DMS153 treated with DMSO at 0.1 percent for 48 hours (cell line): Measurements from ENCODE around the gene ZFP14.

Experiments
- DNase-seq: peaks from one replicate; lab custom pipeline; 2025; ENCODE audit not compliant: unreplicated experiment; lab: John Stamatoyannopoulos, UW

ZFP14 gene

DNA sequence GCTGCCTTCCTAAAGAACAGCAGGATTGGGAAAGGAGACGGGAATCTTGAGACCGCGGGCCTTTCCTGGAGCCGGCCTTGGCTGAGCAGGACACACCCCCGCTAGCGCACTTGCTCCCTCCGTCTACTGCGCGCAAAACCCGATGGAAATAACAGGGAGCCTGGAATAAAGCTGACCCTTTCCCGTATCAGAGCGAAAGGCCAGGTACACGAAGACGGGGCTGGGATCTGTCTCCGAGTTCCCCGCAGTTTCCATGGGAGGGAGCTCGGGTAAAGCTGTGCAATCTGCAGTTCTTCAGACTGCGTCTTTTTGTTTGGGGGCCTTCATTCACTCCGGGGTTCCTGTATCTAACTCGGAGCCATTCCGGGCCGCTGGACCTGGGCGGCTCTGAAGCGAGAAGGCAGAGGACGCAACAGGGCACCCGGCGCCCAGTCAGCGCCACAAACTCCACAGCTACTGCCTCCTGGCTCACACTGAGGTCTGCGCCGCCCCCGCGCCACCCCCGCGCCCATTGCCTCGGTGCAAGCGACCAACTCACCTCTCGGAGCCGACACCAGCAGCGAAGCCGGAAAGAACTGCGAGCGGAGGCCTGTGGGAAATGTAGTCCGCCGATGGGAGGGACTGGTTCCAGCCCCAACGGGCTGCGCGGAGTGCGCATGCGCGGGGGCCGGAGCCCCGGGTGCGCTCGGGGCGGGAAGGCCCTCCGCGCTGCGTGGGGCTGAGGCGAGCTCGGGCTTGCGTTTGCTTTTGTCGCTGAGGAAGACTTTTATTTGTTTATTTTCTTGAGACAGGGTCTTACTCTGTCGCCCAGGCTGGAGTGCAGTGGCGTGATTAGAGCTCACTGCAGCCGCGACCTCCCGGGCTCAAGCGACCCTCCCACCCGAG, at the start of gene ZFP14:
Gene ZFP14, minus strand, starts transcription at position 577 of the 885 bp plus-strand sequence. CDS start 11,309 bp downstream, outside the sequence.
- DNase-seq = no peak

DNA sequence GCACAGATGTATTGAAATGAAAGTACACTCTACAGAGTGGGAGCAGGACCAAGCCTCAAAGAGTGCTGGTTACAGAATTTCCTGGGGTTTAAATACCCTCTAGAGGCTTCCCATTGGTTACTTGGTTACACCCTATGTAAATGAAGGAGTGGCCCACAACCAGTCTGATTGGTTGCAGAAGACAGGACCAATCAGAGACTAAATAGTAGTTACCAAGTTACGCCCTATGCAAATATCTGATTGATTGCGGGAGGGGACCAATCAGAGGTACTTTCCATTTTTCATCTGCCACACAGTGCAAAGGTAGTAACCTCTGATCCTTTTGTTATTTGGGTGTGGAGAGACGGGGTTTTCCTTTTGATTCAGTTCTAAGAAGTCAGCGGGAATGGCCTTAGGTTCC, 44.9 kb upstream of the ZFP14 start:
- no peak for DNase-seq

DNA sequence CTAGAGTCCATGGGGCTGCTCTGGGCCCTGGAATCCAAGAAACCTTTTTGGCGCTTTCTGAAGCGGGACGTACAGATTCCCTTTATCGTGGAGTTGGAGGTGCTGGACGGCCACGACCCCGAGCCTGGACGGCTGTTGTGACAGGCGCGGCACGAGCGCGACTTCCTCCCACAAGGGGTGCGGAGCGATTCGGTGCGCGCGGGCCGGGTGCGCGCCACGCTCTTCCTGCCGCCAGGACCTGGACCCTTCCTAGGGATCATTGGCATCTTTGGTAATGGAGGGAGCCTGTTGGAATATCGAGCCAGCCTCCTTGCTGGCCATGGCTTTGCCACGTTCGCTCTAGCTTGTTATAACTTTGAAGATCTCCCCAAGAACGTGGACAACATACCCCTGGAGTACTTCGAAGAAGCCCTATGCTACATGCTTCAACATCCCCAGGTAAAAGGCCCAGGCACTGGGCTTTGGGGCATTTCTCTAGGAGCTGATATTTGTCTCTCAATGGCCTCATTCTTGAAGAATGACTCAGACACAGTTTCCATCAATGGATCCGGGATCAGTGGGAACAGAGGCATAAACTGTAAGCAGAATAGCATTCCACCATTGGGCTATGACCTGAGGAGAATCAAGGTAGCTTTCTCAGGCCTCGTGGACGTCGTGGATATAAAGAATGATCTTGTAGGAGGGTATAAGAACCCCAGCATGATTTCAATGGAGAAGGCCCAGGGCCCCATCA, 42.9 kb upstream of the ZFP14 start:
- no peak for DNase-seq

DNA sequence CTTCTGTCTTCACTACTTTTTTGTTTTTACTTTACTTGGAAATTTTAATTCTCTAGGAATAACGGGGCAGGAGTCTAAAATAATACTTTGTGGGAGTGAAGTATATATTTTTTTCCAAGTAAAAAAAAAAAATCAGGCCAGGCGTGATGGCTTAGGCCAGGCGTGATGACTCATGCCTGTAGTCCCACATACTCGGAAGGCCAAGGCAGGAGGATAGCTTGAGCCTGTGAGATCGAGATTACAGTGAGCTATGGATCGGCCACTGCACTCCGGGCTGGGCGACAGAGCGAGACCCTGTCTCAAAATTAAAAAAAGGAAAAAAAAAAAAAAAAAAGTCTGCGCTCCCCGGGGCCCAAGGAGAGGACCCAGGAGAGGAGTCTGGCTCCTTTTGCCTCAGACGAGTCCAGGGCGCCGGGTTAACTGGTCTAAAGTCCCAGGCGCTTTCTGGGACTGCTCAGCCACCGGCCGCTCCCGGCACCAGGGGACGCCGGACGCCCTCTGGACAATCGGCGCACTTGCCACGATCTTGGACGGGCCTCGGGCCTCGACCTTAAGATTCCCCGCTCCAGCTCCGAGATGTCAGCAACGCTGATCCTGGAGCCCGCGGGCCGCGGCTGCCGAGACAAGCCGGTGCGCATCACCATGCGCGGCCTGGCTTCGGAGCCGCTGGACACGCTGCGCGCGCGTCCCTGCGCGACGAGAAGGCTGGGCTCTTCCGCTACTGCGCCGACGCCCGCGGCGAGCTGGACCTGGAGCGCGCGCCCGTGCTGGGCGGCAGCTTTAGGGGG, 42.2 kb upstream of the ZFP14 start:
- DNase-seq = no peak

DNA sequence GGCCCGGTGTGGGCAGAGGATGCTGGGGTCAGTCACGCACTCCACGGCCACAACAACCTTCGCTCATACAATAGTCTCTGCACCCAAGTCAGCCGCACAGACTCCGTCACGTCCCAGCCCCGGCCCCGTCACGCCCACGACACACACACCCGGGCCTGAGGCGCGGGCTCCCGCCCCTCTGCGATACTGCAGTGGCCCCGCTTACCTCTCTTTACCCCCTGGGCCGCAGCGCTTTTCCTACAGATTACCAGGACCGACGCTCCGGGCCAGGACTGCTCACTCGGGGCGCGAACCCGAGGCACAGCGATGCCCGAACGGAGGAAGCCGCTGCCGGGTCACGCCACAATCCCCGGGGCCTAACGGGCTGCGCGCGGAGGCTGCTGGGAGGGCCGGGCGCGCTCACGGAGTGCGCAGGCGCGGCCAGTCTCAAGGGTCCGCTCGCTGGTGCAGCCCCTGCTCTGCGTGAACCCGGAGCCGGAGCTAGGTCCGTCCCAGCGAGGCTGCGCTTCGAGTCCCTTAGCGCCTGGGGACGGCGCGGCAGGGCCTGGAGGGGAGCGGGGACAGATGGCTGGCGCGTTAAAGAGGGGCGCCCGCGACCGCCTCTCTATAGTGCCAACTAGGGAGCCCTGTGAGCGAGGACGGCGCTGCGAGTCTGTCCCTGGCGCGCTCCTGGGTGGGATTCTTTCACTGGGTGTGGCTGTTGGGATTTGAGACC, 39.4 kb upstream of the ZFP14 start, which contains the start of gene ZFP82:
Gene ZFP82, minus strand, starts transcription at position 358 of the 715 bp plus-strand sequence. CDS start 8,855 bp downstream, outside the sequence.
- no peak for DNase-seq

DNA sequence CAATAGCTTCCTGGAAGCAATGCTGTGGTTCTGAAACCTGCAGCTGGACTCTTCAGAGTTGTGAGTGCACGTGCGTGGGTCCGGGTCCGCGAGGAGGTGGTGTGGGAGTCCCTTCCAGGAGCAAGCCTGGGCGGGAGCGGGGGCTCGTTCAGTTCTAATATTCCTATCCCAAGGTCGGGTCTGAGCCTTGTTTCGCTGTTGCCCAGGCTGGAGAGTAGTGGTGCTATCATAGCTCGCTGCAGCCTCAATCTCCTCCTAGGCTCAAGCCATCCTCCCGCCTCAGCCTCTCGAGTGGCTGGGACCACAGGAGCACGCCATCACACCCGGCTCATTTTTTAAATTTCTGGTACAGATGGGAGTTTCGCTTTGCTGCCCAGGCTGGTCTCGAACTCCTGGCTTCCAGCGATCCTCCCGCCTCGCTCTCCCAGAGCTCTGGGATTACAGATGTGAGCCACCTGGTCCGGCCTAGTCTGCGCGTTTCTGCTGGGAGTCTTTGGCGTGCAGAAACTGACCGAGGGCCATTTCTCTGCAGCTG, 38.8 kb upstream of the ZFP14 start:
- DNase-seq = no peak

DNA sequence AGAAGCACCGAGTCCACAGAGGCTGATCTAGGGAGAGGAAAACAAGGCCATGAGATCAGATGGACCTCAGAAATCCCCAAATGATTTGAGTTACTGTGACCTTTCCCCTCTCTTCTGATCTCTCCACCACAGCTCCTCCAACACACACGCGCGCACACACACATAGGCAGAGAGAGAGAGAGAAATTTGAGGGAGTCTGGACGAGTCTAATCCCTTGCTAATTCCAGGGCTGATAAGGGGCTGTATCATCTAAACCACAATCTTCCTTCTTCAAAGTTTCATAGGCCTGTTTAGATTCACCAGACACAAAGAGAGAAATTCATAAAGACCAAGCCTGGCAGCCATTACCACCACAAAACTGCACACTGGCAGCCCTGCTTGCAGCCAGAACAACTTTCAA, 30.8 kb upstream of the ZFP14 start:
- DNase-seq = no peak

DNA sequence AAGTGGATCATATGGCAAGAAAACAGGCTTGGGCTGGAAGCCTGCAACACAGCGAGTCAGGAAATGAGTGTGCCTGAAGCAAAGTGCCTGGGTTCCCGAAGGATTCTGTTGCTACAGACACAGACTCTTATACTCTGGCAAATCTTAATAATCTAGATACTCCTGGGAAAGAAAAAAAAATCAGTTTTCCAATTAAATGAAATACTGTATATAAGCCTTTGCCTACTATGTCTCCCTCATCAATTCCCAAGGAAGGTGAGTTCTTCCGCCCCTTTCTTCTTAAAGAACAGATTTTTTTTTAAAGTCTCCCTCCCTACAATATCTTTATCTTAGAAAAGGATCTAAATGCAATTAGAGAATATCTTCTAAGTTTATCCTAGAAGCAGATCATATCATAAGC, 29.1 kb upstream of the ZFP14 start:
- DNase-seq = no peak

DNA sequence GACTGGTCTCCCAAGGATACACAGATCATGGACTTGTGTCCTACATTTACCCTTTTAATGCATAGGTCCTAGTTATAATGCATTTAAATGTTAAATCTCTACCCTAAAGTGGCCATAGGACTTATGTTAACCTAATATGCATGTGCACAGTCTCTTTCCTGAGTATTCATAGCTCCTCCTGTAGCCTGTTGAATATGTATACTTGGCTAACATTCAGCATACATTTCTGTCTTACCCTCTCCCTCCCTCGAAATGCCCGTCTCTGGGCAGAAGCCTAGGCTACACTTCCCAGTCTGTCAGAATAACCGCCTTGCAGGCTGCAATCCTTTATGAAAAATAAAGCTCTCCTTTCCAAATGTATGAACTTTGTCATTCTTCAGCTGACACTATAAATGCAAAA, 25.5 kb upstream of the ZFP14 start:
- DNase-seq = no peak

DNA sequence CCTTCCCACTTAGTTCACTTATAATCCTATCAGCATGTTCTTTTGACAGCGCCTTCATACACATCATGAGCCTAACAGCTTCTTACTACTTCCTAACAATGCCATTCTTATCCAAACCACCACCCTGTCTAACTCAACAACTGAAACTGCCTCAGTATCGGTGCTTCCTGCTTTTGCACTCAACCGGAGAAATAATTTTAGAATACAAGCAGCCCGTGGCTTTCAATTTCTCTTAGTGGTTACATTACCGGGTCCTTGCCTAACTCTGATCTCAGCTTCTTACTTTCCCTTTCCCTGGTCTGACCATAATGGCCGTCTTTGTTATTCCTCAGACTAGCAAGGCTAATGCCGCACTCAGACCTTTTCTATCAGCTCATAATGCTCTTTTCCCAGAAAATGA, 22.5 kb upstream of the ZFP14 start:
- DNase-seq = no peak

DNA sequence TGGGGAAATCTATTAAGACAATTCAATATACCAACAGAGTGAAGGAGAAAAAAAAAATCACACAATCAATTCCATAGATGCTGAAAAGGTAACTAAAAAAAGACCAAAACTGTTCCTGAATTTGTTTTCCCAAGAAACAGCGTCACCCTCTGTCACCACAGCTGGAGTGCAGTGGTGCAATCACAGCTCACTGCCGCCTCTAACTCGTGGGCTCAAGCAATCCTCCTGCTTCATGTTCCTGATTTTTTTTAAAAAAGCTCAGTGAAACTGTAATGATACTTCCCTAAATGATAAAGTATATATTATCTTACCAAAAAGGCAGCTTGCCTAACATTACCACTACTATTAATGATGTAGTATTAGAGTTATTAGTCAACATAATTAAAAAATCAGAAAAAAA, 19.6 kb upstream of the ZFP14 start:
- no peak for DNase-seq

DNA sequence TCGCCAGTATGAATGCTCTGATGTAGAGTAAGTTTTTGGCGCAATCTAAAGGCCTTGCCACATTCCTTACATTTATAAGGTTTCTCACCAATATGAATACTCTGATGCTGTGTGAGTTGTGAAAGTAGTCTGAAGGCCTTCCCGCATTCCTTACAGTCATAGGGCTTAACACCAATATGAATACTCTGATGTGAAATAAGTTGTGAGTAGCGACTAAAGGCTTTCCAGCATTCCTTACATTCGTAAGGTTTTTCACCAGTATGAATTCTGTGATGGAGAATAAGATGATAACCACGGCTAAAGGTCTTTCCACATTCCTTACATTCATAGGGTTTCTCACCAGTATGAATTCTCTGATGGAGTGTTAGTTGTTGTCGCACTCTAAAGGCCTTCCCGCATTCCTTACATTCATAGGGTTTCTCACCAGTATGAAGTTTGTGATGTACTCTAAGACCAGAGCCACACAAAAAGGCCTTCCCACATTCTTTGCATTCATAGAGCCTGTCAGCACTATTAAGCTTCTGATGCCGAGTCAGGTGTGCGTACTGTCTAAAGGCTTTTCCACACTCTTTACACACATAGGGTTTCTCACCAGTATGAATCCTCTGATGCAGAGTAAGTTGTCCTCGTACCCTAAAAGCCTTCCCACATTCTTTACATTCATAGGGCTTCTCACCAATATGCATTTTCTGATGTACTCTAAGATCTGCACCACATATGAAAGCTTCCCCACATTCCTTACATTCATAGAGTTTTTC, 14.1 kb upstream of the ZFP14 start:
- DNase-seq = no peak

DNA sequence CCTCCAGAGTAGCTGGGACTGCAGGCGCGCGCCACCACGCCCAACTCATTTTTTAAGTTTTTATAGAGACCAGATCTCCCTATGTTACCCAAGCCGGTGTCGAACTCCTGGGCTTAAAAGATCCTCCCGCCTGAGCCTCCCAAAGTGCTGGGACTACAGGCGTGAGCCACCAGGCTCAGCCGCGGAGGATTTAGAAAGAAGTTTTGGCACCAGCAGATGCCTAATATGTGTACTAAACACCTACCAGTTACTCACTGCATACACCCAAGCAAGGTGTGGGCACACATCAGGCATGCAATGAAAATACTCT, 464 bp upstream of the ZFP14 start:
- no peak for DNase-seq

DNA sequence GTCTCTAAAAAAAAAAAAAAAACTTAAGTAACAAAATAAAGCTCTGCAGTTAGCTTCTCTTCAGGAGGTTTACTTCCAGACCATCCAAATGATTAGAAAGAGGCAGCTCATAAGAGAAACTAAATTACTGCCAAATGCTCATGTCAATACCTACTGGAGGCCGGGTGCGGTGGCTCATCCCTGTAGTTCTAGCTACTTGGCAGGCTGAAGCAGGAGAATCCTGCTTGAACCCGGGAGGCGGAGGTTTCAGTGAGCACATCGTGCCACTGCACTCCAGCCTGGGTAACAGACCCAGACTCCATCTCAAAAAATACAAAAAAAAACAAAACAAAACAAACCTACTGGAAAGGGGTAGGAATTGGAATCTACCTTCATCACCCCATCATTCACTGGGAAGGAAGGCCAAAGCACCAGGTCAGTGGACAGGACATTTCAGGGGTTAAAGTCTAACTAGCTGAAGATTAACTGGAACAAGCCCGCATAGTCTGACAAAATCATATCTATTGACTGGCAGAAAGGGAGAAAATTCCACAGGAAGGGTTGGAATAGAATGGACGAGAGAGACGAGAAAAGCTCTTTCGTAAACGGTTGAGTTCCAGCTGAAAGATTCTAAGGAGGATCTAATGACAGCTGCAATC, 1.3 kb downstream of the ZFP14 start:
- DNase-seq = no peak

DNA sequence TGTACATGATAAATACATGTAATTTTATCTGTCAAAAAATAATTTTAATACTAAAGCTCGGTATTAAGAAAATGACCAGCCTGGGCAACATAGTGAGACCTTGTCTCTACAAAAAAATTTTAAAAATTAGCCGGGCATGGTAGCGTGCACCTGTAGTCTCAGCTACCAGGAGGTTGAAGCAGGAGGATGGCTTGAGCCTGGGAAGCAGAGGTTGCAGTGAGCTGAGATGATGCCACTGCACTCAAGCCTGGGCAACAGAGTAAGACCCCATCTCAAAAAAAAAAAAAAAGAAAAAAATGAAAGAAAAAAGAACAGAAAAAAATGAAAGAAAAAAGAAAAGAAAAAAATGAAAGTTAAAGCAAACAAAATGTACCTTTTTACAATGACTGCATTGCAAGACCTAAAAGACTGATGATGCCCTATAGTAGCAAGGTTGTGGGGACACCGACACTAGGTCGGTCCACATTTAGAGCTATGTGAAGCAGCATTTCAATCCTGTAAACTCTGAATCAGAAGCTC, 5.3 kb downstream of the ZFP14 start:
- DNase-seq = no peak

DNA sequence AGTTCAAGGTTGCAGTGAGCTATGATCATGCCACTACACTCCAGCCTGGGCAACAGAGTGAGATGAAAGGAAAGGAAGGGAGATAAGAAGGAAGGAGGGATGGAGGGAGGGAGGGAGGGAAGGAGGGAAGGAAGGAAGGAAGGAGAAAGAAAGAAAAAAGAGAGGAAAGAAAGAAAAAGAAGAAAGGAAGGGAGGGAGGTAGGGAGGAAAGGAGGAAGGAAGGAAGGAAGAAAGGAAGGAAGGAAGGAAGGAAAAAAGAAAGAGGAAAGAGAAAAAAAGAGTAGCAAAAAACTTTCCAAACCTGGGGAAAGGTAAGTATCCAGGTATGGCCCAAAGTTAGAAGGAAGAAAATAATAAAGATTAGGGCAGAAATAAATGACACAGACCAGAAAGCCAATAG, 7.1 kb downstream of the ZFP14 start:
- DNase-seq = no peak

DNA sequence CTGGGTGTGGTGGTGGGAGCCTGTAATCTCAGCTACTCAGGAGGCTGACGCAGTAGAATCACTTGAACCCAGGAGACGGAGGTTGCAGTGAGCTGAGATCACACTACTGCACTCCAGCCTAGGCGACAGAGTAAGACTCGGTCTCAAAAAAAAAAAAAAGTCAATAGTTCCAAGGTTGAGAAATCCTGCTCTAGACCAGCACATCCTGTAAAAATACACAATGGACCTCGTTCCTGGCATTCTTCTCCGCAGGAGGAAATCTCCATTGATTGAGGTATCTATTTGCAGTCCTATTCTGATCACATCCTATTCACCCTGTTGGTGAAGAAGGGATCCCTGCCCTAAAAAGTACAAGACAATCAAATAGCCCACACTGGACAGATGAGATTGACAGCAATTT, 15.2 kb downstream of the ZFP14 start:
- DNase-seq = no peak

DNA sequence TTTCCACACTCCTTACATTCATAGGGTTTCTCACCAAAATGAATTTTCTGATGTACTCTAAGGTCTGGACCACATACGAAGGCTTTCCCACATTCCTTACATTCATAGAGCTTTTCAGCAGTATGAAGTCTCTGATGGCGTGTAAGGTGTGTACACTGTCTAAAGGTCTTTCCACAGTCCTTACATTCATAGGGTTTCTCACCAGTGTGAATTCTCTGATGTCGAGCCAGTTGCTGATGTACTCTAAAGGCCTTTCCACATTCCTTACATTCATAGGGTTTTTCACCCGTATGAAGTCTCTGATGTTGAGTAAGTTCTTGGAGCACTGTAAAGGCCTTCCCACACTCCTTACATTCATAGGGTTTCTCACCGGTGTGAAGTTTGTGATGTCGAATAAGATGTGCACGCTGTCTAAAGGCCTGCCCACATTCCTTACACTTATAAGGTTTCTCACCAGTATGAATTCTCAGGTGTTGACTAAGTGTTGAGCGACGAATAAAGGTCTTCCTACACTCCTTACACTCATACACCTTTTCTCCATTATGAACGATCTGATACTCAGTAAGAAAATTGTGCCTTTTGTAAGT, 38.1 kb downstream of the ZFP14 start:
- DNase-seq = no peak
